ENCODE measurements around the gene ANGEL2.

DNA sequence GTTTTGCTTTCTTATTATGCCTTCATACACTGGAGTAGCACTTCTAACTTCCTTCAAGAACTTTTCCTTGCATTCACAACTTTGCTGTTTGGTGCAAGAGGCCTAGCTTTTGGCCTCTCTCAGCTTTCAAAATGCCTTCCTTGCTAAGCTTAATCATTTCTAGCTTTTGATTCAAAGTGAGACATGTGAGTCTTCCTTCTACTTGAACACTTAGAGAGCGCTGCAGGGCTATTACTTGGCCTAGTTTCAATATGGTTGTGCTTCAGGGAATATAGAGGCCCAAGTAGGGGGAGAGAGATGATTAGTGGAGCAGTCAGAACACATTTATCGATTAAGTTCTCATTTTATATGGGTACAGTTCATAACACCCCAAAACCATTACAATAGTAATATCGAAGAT is 12.4 kb downstream of the ANGEL2 start:
- TF ChIP-seq, protein P1, sequence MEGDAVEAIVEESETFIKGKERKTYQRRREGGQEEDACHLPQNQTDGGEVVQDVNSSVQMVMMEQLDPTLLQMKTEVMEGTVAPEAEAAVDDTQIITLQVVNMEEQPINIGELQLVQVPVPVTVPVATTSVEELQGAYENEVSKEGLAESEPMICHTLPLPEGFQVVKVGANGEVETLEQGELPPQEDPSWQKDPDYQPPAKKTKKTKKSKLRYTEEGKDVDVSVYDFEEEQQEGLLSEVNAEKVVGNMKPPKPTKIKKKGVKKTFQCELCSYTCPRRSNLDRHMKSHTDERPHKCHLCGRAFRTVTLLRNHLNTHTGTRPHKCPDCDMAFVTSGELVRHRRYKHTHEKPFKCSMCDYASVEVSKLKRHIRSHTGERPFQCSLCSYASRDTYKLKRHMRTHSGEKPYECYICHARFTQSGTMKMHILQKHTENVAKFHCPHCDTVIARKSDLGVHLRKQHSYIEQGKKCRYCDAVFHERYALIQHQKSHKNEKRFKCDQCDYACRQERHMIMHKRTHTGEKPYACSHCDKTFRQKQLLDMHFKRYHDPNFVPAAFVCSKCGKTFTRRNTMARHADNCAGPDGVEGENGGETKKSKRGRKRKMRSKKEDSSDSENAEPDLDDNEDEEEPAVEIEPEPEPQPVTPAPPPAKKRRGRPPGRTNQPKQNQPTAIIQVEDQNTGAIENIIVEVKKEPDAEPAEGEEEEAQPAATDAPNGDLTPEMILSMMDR (IDR thresholded peaks at IDR 0.05), result no peak
- TF ChIP-seq POLR2A (IDR thresholded peaks at IDR 0.05), result no peak
